Muscle layer of colon (tissue), 2 donors: Measurements from ENCODE around the gene PCDHGB1.
"Not testable (repeated sequence)": the region's sequence is repeated elsewhere in the genome, so short reads cannot be mapped to it uniquely, and the experiment has no call there.

ENCODE experiments used
- H3K27ac ChIP-seq: one replicate; pipeline ENCODE4 v1.7.0; 2013; ENCODE audit warnings: low read depth, mild to moderate bottlenecking, low read length, moderate library complexity
- H3K27me3 ChIP-seq, 2 donors: one replicate each; pipeline ENCODE4 v1.7.0; 2013; ENCODE audit warnings: low read length in 2 of 2, mild to moderate bottlenecking in 2 of 2; ENCODE audit not compliant: insufficient read depth in 2 of 2, control insufficient read depth in 1 of 2
- H3K36me3 ChIP-seq: one replicate; pipeline ENCODE4 v1.7.0; 2013; ENCODE audit warnings: mild to moderate bottlenecking, low read length; ENCODE audit not compliant: insufficient read depth
- H3K4me1 ChIP-seq: one replicate; pipeline ENCODE4 v1.7.0; 2013; ENCODE audit warnings: mild to moderate bottlenecking, low read length; ENCODE audit not compliant: insufficient read depth
- H3K4me3 ChIP-seq, 2 donors: one replicate each; pipeline ENCODE4 v1.7.0; 2013; ENCODE audit warnings: low read length in 2 of 2, low read depth in 1 of 2, mild to moderate bottlenecking in 1 of 2, moderate library complexity in 1 of 2
- H3K9ac ChIP-seq: one replicate; pipeline ENCODE4 v1.7.0; 2013; ENCODE audit warnings: low read length
- H3K9me3 ChIP-seq: one replicate; pipeline ENCODE4 v1.7.0; 2013; ENCODE audit warnings: mild to moderate bottlenecking, low read length
- donor health status: abdominal sarcoma.
- donor health status: Adenocarcinoma of cecum.

Gene PCDHGB1

DNA sequence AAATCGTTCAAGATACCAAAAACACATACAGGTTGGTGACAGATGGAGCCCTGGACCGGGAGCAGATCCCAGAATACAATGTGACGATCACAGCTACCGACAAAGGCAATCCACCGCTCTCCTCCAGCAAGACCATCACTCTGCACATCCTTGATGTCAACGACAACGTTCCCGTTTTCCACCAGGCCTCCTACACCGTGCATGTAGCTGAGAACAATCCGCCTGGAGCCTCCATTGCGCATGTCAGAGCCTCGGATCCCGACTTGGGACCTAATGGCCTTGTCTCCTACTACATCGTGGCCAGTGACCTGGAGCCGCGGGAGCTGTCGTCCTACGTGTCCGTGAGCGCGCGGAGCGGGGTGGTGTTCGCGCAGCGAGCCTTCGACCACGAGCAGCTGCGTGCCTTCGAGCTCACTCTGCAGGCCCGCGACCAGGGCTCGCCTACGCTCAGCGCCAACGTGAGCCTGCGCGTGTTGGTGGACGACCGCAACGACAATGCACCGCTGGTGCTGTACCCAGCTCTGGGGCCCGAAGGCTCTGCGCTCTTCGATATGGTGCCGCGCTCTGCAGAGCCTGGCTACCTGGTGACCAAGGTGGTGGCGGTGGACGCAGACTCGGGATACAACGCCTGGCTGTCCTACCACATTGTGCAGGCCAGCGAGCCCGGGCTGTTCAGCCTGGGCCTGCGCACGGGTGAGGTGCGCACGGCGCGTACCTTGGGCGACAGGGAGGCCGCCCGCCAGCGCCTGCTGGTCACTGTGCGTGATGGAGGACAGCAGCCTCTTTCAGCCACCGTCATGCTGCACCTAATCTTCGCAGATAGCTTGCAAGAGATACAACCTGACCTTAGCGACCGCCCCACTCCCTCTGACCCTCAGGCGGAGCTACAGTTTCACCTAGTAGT is 21.9 kb downstream of the PCDHGB1 start:
- Histone ChIP-seq H3K27ac (no peak overlapping the region), H3K27me3 (no peaks in the 10 kb centered on the region), H3K36me3 (peaks cover 4% of the 10 kb centered on the region), H3K9me3 (peaks cover 65% of the 10 kb centered on the region), H3K4me1 (no peaks in the 10 kb centered on the region), H3K9ac (no peak overlapping the region), H3K4me3 (peak overlapping the region; percentile 42 to 52)

DNA sequence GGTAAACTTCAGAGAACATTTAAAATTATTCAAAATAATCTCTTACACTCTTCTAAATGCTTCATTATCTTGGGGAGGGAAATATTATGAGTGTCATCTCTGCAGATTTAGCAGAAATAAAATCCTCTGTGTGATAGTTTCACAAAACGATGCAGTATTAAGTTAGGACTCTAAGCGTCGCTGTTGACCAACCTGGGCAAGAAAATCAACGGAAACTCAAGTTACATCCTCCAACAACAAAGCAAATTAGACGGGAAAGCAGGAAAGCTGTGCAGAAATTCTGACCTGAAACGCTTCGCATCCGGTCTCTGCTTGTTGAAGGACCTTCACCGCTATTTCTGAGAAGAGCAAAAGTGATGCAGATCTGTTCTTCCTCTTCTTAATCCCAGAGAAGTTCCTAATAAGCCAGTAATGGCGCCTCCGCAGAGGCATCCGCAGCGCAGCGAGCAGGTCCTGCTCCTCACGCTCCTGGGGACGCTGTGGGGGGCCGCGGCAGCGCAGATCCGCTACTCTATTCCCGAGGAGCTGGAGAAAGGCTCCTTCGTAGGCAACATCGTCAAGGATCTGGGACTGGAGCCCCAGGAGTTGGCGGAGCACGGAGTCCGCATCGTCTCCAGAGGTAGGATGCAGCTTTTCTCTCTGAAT is 23.9 kb downstream of the PCDHGB1 start, which contains the start of gene PCDHGA6:
Gene PCDHGA6 (plus strand): TSS at position 219 of the 645 bp plus-strand sequence. CDS start 193 bp downstream, at position 412.
- Histone ChIP-seq H3K9ac (no peak within 1 kb of the TSS), H3K4me1 (no peaks in the 10 kb centered on the region), H3K9me3 (peaks cover 77% of the 10 kb centered on the region), H3K27me3 (no peaks in the 10 kb centered on the region), H3K36me3 (peaks cover 4% of the 10 kb centered on the region), H3K4me3 (peak within 1 kb of the TSS; percentile 25 to 42), H3K27ac (no peak within 1 kb of the TSS)

GRCh38 chr5:141374627-141375026 is 24.7 kb downstream of the PCDHGB1 start:
- H3K27me3 ChIP-seq = no peaks in the 10 kb centered on the region
- peak overlapping the region; percentile 25 to 28 for H3K4me3 ChIP-seq
- H3K9ac ChIP-seq = no peak overlapping the region
- H3K4me1 ChIP-seq = no peaks in the 10 kb centered on the region
- peaks cover 73% of the 10 kb centered on the region for H3K9me3 ChIP-seq
- peaks cover 4% of the 10 kb centered on the region for H3K36me3 ChIP-seq
- H3K27ac ChIP-seq = no peak overlapping the region

- not testable (repeated sequence) for H3K27ac ChIP-seq, H3K36me3 ChIP-seq, H3K9ac ChIP-seq, H3K27me3 ChIP-seq, H3K4me1 ChIP-seq
- peak overlapping the region in 1 of 2 donors; percentile 38 for H3K4me3 ChIP-seq
- peaks cover 68% of the 10 kb centered on the region for H3K9me3 ChIP-seq
Measured at GRCh38 chr5:141375444-141376155, 25.7 kb downstream of the PCDHGB1 start.

DNA sequence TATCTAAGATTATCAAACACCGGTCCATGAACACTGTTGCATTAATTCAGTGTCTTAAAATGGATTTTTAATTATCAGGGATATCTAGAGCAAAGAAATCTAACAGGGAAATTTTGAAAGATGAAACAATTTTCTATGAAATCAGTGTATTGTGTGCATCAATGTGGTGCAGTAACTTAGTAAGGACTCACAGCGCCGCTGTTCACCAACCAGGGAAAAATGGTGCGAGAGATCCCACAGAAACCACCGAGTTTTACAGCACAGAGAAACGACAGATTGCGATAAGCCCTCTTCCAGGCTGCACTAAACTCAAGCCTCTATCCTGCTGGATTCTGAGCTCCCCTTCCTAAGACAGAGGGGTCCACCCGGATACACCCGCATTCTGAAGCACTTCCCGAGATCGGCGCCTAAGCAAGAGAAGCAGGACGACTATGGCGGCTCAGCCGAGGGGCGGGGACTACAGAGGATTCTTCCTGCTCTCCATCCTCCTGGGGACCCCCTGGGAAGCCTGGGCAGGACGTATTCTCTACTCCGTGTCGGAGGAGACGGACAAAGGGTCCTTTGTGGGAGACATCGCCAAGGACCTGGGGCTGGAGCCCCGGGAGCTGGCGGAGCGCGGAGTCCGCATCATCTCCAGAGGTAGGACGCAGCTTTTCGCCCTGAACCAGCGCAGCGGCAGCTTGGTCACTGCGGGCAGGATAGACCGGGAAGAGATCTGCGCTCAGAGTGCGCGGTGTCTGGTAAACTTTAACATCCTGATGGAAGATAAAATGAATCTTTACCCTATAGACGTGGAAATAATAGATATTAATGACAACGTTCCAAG is 32.8 kb downstream of the PCDHGB1 start, which contains the start of gene PCDHGA7:
Gene PCDHGA7 (plus strand): TSS at position 274 of the 826 bp plus-strand sequence. CDS start 158 bp downstream, at position 432.
- H3K4me3 ChIP-seq = peak within 1 kb of the TSS; percentile 12 to 47
- H3K9me3 ChIP-seq = peaks cover 73% of the 10 kb centered on the region
- H3K9ac ChIP-seq = no peak within 1 kb of the TSS
- no peaks in the 10 kb centered on the region for H3K27me3 ChIP-seq
- no peaks in the 10 kb centered on the region for H3K36me3 ChIP-seq
- no peaks in the 10 kb centered on the region for H3K4me1 ChIP-seq
- H3K27ac ChIP-seq = no peak within 1 kb of the TSS

DNA sequence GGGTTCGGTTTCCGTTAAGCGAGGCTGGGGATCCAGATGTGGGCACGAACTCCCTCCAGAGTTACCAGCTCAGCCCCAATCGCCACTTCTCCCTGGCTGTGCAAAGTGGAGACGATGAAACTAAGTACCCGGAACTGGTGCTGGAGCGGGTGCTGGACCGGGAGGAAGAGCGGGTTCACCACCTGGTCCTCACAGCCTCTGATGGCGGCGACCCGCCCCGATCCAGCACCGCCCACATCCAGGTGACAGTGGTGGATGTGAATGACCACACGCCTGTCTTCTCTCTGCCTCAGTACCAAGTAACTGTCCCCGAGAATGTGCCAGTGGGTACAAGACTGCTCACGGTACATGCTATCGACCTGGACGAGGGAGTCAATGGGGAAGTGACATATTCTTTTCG is 33.4 kb downstream of the PCDHGB1 start:
- Histone ChIP-seq H3K9ac (no peak overlapping the region), H3K9me3 (peaks cover 69% of the 10 kb centered on the region), H3K27ac (no peak overlapping the region), H3K27me3 (no peaks in the 10 kb centered on the region), H3K4me1 (no peaks in the 10 kb centered on the region), H3K36me3 (no peaks in the 10 kb centered on the region), H3K4me3 (peak overlapping the region; percentile 12 to 47)

GRCh38 chr5:141384471-141385267 is 34.8 kb downstream of the PCDHGB1 start:
- peaks cover 78% of the 10 kb centered on the region for H3K9me3 ChIP-seq
- peak overlapping the region in 1 of 2 donors; percentile 16 for H3K4me3 ChIP-seq
- no peak overlapping the region for H3K9ac ChIP-seq
- no peak overlapping the region for H3K27ac ChIP-seq
- H3K4me1 ChIP-seq = no peaks in the 10 kb centered on the region
- H3K36me3 ChIP-seq = no peaks in the 10 kb centered on the region
- H3K27me3 ChIP-seq = no peaks in the 10 kb centered on the region

GRCh38 chr5:141387557-141388311 is 37.8 kb downstream of the PCDHGB1 start, which contains the start of gene PCDHGB4:
Gene PCDHGB4 (plus strand): TSS chr5:141387698. CDS start chr5:141387885, 187 bp downstream.
- H3K4me3 ChIP-seq = peak within 1 kb of the TSS in 1 of 2 donors; percentile 33
- not testable (repeated sequence) for H3K4me1 ChIP-seq, H3K36me3 ChIP-seq, H3K27ac ChIP-seq, H3K27me3 ChIP-seq, H3K9ac ChIP-seq
- H3K9me3 ChIP-seq = peaks cover 80% of the 10 kb centered on the region

GRCh38 chr5:141388661-141389060 is 38.8 kb downstream of the PCDHGB1 start:
- no peaks in the 10 kb centered on the region for H3K27me3 ChIP-seq
- peaks cover 79% of the 10 kb centered on the region for H3K9me3 ChIP-seq
- peak overlapping the region in 1 of 2 donors; percentile 33 for H3K4me3 ChIP-seq
- H3K4me1 ChIP-seq = no peaks in the 10 kb centered on the region
- no peak overlapping the region for H3K27ac ChIP-seq
- H3K9ac ChIP-seq = no peak overlapping the region
- no peaks in the 10 kb centered on the region for H3K36me3 ChIP-seq
